HG03460 (cell line): Measurements from ENCODE around the gene TMEM95.
"Not testable (repeated sequence)": the region's sequence is repeated elsewhere in the genome, so short reads cannot be mapped to it uniquely, and the experiment has no call there.

Source experiments
- ATAC-seq: cut with Tn5 transposase; IDR thresholded peaks from one replicate; pipeline ENCODE4 v1.9.1; 2021; ENCODE audit not compliant: unreplicated experiment

The TMEM95 gene

DNA sequence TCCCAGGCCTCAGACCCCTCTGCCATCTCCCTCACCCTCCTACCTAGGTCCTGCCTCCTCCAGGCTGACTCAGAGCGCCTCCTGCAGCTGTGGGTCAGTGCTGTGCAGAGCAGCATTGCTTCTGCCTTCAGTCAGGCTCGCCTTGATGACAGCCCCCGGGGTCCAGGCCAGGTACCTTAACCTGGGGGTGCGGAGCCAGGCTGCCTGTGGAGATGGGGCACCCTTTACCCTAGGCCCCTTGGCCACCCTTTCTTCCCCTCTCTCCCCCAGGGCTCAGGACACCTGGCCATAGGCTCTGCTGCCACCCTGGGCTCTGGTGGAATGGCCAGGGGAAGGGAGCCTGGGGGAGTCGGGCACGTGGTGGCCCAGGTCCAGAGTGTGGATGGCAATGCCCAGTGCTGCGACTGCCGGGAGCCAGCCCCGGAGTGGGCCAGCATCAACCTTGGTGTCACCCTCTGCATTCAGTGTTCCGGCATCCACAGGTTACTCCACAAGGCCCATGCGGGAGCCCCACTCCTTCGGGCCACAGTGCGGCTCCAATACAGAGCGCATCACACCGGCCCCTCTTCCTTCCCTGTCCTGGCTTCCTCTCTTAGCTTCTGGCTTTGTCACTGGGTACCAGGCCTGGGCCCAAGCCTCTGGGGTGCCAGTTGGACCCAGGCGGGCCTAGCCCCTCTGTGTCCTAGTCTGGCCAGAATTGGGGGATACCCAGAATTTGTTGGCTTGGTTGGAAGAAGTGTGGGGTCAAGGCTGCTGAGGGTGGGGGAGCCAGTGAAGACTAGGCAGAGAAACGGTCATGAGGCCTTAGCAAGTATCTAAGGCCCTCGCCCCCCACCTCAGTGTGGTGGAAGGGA, 8.0 kb upstream of the TMEM95 start:
- ATAC-seq = no peak

DNA sequence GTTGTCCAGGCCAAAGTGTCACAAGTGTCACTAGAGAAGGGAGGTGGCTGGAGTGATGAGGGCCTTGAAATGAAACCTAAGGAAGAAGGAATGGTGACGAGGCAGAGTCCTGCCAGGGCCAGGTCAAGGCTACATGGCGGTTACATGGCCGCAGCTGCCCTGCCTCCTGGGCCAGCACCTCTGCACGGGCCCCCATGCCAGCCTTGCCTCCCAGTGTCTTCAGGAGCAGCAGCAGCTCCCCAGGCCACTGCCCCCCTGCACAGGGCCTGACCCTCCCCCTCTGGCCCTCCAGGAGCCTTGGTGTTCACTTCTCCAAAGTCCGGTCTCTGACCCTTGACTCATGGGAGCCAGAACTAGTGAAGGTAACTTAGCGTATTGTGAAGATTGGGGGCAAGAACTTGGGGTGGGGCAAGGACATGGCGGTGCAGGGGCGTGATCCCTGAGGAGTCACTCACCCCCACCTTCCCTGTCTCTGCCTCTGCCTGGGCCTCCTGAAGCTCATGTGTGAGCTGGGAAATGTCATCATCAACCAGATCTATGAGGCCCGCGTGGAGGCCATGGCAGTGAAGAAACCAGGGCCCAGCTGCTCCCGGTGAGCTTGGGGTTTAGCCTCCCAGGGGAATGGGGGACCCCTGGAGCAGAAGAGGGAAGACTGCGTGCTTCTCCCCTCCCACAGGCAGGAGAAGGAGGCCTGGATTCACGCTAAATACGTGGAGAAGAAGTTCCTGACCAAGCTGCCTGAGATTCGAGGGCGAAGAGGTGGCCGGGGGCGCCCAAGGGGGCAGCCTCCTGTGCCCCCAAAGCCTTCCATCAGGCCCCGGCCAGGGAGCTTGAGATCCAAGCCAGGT, 7.1 kb upstream of the TMEM95 start:
- no peak for ATAC-seq

DNA sequence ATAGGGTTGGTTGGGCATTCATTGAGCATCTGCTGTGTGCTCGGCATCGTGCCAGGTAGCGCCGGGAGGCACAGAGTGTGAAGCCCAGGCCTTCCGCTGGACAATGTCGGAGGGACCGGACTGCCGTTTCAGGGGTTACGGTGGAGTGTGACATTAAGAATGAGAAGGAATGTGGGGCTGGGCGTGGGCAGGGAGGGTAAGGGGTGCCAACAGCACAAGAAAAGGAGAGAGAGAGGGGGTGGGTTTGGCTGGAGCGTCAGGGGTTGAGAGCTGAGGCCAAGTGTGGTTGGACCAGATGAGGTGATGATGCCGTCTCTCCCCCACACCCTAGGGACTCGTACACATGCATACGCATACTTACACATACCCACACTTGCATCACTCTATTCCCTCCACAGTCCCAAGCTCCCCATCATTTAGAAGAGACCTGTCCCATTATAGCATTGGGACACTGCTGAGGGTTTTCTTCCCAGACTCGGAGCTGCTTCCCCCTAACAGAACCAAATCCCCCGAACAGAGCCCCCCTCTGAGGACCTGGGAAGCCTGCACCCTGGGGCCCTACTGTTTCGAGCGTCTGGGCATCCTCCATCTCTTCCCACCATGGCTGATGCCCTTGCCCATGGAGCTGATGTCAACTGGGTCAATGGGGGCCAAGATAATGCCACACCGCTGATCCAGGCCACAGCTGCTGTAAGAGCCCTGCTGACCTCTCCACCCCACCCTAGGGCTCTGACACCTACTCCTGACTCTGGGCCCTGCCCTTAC, 6.3 kb upstream of the TMEM95 start:
- no peak for ATAC-seq

DNA sequence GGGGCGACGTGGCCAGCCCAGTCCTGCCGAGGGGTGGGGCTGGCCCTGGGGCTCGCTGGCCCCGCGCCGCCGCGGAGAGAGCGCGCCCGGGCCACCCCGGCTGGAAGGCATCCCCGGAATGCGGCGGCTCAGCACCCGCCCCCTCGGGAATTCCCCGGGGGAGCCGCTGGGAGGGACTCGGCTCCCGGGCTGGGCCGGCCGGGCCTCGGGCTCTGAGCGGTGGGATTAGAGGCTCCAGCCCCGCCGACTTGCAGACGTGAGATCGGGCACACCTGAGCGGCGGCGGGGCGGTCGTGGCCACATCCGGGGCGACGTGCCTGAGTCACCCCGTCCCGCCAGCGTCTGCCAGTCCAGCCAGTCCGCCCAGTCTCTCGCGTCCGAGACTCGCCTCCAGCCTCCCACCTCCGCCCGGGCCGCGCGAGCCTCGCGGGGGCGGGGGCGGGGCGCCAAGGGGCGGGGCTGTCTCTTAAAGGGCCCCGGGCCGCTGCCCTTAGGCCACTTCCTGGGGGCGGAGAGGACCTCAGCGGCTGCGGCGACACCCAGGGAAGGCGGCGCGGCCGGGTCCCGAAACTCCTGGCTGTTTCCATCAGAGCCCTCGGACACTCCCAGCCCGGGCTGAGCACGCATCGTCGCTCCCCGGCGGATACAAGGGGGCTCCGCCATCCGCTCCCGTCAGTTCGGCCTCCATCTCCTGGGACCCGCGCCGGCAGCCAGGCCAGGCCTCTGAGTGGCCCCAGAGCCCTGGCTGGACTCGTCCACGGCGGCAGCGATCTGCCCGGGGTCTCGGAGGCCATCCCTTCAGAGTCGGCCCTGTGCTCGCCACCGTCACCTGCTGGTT, 3.1 kb upstream of the TMEM95 start, which contains the start of gene KCTD11:
KCTD11 (plus strand) TSS at position 498 of the 838 bp plus-strand sequence.
- peak; percentile 50 for ATAC-seq

DNA sequence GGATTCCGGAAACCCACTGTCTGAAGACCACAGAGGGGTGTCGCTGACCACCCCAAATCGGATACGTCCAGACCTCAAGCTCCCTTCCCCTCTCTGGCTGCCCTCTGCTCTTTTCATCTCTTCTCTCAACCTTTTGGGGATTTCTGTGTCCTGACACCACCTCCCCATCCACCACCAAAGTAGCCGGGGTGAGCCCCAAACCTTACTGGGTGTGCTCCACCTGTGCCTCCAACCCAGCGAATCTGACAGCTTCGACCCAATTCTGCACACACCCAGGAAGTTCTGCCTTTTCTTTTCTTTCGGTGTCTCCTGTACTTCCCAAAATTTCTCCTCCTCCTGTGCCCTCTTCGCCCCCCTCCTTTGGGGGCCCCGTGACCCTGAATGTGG, 2.5 kb upstream of the TMEM95 start:
- no peak for ATAC-seq

DNA sequence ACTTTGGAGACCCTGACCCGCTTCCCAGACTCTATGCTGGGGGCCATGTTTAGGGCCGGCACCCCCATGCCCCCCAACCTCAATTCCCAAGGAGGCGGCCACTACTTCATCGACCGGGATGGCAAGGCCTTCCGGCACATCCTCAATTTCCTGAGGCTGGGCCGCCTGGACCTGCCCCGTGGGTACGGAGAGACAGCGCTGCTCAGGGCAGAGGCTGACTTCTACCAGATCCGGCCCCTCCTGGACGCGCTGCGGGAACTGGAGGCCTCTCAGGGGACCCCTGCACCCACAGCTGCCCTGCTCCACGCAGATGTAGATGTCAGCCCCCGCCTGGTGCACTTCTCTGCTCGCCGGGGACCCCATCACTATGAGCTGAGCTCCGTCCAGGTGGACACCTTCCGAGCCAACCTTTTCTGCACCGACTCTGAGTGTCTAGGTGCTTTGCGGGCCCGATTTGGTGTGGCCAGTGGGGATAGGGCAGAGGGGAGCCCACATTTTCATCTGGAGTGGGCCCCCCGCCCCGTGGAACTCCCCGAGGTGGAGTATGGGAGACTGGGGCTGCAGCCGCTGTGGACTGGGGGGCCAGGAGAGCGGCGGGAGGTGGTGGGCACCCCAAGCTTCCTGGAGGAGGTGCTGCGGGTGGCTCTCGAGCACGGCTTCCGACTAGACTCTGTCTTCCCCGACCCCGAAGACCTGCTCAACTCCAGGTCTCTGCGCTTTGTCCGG, 1.9 kb upstream of the TMEM95 start:
- ATAC-seq = no peak

DNA sequence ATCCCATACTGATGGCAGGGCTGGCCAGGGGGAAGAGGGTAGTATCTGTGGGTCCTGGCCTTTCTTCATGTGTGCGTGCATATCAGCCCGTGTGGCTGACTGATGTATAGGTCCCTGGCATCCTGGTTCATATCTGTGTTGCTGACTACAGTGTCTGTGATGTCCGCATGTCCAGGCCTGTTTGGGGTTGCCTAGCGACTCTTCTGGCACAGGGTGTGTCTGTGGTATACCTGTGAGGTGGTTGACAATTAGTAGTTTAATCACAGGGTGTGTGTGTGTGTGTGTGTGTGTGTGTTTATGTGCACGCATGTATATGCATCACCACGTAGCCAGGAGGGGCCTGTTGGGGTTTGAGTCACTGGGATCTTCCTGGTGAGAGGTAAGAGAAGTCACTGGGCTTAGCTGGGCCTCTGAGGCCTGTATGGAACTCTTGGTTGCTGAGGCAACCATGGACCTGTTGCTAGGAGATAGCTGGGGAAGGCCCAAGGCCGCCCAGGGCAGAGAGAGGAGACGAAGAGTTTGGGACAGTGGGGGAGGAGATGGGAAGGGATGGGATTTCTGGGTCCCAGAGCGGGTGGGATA, 603 bp upstream of the TMEM95 start:
- no peak for ATAC-seq

DNA sequence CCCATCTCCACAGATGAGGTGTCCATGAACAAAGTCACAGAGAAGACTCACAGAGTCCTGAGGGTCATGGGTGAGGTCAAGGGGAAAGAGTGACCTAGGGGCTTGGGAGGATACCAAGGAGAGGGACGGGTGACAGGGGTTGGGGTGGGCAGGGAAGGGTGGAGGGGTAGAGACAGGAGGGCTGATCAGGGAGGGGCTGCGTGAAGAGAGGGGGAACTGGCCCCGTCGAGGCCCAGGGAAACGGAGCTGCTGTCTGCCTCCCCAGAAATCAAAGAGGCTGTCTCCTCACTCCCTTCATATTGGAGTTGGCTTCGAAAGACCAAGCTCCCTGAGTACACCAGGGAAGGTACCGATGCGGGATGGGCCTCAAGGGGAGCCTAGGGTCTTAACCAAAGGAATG, 617 bp downstream of the TMEM95 start:
- ATAC-seq = no peak

DNA sequence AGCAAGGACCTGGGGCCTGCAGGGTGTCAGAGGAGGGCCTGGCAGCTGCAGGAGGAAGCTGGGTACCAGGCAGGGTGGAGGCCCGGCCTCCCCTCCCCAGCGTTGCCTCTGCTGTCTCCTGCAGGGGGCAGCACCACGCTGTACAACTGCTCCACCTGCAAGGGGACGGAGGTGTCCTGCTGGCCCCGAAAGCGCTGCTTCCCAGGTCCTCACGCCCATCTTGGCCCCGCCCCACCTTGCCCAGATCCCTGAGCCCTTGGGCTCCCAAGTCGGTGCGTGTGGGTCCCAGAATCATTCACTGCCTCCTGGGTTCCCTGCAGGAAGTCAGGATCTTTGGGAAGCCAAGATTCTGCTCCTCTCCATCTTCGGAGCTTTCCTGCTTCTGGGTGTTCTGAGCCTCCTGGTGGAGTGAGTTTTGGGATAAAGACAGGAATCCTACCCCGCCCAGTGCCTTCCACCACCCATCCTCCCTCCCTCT, 1.2 kb downstream of the TMEM95 start:
- ATAC-seq = no peak

DNA sequence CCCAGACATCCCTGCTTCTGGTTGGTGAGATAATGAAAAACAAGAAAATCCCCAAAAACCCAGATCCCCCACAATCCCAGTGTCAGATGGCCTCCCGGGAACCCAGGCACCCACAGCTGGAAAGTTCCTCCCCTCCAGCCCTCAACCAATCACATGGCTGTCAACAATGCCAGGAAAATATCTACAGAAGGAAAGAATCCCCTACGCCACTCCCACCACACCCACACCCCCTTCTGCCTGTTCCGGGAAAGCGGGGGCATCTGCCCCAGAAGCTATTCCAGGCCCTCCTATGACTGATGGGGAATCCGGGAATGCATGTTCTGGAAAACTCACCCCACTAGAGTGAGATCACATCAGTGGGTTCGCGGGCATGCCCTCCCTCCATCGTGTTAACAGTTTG, 1.8 kb downstream of the TMEM95 start:
- no peak for ATAC-seq

DNA sequence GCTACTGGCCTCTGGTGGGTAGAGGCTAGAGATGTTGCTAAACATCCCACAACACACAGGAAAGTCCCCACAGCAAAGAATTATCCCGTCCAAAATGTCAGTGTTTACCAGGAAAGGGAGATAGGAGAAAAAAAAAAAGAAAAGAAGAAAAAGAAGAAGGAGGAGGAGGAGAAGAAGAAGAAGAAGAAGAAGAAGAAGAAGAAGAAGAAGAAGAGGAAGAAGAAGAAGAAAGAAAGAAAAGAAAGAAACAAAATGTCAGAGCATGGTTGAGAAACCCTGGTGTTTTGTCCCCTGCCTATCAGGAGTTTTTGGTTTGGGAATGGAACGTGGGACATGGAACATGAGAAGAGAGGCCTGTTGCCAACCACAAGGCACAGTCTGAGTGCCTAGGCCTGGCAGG, 2.4 kb downstream of the TMEM95 start:
- ATAC-seq = no peak

DNA sequence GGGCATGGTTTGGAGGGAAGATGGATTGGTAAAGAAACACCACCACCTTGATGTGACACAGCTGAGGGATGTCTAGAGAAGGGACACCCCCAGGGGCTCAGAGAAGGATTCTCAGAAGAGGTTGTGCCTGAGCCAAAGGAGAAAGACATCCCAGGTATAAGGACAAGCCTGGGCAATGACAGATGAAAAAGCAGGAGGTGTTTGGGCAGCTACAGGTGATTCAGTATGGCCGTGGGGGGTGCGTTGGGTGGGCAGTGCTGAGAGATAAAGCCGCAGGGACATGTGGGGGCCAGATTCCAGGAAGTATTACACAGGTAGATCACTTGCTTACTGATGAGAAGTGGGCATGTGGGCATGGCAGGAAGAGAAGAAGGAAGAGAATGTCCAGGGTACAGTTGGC, 7.0 kb downstream of the TMEM95 start:
- no peak for ATAC-seq

DNA sequence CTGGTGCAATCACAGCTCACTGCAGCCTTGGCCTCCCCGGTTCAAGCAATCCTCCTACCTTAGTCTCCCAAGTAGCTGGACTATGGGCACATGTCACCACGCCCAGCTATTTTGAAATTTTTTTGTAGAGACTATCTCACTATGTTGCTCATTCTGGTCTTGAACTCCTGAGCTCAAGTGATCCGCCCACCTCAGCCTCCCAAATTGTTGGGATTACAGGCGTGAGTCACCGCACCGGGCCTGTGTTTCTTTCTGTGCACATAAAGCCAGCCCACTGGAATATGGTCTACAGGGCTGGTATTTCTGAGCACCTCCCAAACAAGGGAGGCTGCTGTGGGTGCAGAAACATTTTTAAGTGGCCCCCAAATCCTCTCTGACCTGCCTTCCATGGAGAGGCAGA, 8.4 kb downstream of the TMEM95 start:
- ATAC-seq = no peak

DNA sequence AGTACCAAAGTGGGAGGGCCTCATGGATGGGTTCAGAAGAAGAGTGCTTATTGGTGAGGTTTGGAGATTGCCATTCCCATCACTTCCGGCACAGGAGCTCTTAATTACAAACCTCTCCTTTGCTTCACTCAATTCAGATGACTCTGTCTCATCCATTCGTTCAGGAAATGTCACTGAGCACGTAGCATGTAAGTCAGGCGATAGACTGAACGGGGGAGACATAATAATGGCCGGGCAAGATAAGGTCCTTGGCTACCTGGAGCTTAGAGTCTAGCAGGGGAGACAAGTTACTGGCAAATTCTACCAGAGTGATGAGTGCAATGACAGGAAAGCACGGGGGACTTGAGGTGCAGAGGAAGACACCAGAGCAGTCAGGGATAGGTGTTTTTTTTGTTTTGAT, 11.0 kb downstream of the TMEM95 start:
- not testable (repeated sequence) for ATAC-seq

DNA sequence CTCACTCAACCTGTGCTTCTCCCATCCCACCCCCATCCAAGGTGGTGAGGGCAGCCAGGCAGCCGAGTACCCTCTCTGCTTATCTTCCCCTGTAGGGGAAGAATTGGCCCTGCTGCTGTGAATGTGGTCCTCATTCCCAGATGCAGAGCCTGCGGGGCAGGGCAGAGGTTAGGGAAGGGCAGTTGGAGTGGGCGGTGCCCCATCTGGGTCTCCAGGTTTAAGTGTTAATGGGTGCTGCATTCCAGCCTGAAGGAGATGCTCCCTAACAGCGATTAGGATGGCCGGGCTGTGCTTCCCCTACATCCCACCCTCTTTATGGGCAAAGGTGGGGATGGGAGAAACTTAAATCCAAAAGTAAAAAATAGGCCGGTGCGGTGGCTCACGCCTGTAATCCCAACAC, 12.1 kb downstream of the TMEM95 start:
- no peak for ATAC-seq

DNA sequence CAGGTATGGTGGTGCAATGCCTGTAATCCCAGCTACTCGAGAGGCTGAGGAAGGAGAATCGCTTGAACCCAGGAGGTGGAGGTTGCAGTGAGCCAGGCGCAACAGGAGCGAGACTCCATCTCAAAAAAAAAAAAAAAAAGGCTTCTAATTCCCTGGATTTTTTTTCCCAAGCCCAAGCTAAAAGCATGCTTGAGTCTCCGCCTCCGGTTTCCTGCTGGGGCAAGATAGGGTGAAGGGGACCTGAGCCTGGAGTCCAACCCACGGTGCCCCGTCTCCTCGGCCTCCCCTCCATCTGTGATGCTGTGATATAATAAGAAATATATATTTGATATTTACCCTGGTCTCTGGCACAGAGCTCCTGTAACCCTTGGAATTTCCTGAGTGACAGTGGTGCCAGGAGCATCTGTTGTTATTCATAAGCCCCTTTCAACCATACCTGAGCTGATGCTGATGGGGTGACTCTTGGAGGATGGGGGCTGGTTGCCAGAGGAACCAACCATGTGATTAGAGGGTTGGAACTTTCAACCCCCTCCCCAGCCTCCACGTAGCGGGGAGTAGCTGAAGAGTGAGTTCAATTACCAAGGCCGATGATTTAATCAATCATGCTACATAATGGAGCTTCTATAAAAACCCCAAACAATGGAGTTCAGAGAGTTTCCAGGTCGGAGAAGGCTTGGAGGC, 13.1 kb downstream of the TMEM95 start:
- ATAC-seq = no peak

DNA sequence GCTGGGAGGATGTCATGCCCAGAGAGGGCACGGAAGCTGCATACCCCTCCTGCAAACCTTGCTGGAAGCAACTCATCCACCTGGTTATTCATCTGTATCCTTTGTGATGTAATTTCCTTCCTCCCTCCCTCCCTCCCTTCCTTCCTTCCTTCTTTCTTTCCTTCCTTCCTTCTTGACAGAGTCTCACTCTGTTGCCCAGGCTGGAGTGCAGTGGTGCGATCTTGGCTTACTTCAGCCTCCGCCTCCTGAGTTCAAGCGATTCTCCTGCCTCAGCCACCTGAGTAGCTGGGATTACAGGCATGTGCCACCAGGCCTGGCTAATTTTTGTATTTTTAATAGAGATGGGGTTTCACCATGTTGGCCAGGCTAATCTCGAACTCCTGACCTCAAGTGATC, 13.6 kb downstream of the TMEM95 start:
- ATAC-seq = not testable (repeated sequence)

DNA sequence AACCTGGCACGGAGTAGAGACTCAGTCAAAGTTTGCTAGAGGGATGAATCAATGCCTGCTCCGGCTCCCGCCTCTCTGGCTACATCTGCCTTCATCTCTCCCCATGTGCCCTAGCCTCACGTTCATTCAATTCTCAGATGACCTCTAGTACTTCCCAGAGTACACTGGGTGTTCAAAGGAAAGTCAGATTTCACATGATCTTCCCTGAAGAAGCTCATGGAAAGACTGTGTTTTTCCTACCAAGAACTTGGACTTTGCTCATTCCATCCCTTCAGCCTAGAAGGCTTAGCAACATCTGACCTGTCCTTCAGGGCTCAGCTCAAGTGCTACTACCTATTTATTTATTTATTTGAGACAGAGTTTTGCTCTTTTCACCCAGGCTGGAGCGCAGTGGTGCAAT, 14.9 kb downstream of the TMEM95 start:
- ATAC-seq = no peak

DNA sequence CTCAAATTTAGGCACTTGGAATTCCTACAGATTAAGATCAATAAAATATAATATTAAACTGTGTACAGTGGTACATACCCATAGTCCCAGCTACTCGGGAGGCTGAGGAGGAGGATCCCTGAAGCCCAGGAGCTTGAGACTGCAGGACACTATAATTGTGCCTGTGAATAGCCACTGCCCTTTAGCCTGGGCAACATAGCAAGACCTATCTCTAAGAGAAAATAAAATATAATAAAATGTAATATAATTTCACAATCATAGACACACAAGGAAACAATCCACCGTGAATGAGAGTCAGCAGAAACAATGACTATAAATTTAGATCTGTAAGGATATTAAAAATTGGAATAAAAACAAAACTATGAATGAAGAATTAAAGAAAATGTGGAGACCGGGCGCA, 15.9 kb downstream of the TMEM95 start:
- ATAC-seq = no peak
